ENCODE measurements around the gene OR5C1.

The OR5C1 gene

GRCh38 chr9:122816163-122816867 is 27.6 kb downstream of the OR5C1 start:
- no peaks in the 10 kb centered on the region for H3K27me3 ChIP-seq (ENCODE audit: insufficient read depth, low read depth, severe bottlenecking)
- DNase-seq = no peak
- no peak overlapping the region for H3K4me3 ChIP-seq (ENCODE audit: low read depth, low read length)
- no peak overlapping the region for H3K27ac ChIP-seq
- no peak for TF ChIP-seq CTCF (IDR thresholded peaks at IDR 0.05; ENCODE audit: low read depth, low read length)
- no peaks in the 10 kb centered on the region for H3K9me3 ChIP-seq (ENCODE audit: severe bottlenecking)
- peaks cover 29% of the 10 kb centered on the region for H3K36me3 ChIP-seq

- H3K4me3 ChIP-seq (ENCODE audit: low read depth, low read length) = no peak overlapping the region
- H3K27me3 ChIP-seq (ENCODE audit: insufficient read depth, low read depth, severe bottlenecking) = no peaks in the 10 kb centered on the region
- TF ChIP-seq CTCF (IDR thresholded peaks at IDR 0.05; ENCODE audit: low read depth, low read length) = no peak
- peaks cover 49% of the 10 kb centered on the region for H3K36me3 ChIP-seq
- no peak overlapping the region for H3K27ac ChIP-seq
- DNase-seq = no peak
- H3K9me3 ChIP-seq (ENCODE audit: severe bottlenecking) = no peaks in the 10 kb centered on the region
Observed at GRCh38 chr9:122819326-122819725, 30.6 kb downstream of the OR5C1 start.

- Histone ChIP-seq H3K4me3 (ENCODE audit: low read depth, low read length) (no peak overlapping the region), H3K36me3 (peaks cover 55% of the 10 kb centered on the region), H3K27me3 (ENCODE audit: insufficient read depth, low read depth, severe bottlenecking) (no peaks in the 10 kb centered on the region), H3K9me3 (ENCODE audit: severe bottlenecking) (no peaks in the 10 kb centered on the region), H3K27ac (no peak overlapping the region)
- no peak for TF ChIP-seq CTCF (IDR thresholded peaks at IDR 0.05; ENCODE audit: low read depth, low read length)
- no peak for DNase-seq
Observed at GRCh38 chr9:122819791-122820489, 31.2 kb downstream of the OR5C1 start.

GRCh38 chr9:122820490-122820845 is 31.7 kb downstream of the OR5C1 start:
- Histone ChIP-seq H3K36me3 (peaks cover 60% of the 10 kb centered on the region), H3K9me3 (ENCODE audit: severe bottlenecking) (no peaks in the 10 kb centered on the region), H3K27me3 (ENCODE audit: insufficient read depth, low read depth, severe bottlenecking) (no peaks in the 10 kb centered on the region), H3K4me3 (ENCODE audit: low read depth, low read length) (no peak overlapping the region), H3K27ac (no peak overlapping the region)
- no peak for TF ChIP-seq CTCF (IDR thresholded peaks at IDR 0.05; ENCODE audit: low read depth, low read length)
- DNase-seq = no peak

GRCh38 chr9:122821278-122821943 is 32.7 kb downstream of the OR5C1 start:
- H3K36me3 ChIP-seq = peaks cover 67% of the 10 kb centered on the region
- H3K9me3 ChIP-seq (ENCODE audit: severe bottlenecking) = no peaks in the 10 kb centered on the region
- DNase-seq = no peak
- no peaks in the 10 kb centered on the region for H3K27me3 ChIP-seq (ENCODE audit: insufficient read depth, low read depth, severe bottlenecking)
- TF ChIP-seq CTCF (IDR thresholded peaks at IDR 0.05; ENCODE audit: low read depth, low read length) = no peak
- no peak overlapping the region for H3K4me3 ChIP-seq (ENCODE audit: low read depth, low read length)
- H3K27ac ChIP-seq = no peak overlapping the region

Measured in WERI-Rb-1 (cell line).